Activated naive CD4-positive, alpha-beta T cell treated with Interleukin-2 at 50 U/mL for 16 hours (primary cell): Measurements from ENCODE around the gene FHAD1.
A peak's percentile ranks its signal among the peaks of the same experiment; 100 is the strongest.

Source experiments
- DNase-seq: peaks from one replicate; pipeline ENCODE4 v3.0.0-alpha.2; 2020

The FHAD1 gene

DNA sequence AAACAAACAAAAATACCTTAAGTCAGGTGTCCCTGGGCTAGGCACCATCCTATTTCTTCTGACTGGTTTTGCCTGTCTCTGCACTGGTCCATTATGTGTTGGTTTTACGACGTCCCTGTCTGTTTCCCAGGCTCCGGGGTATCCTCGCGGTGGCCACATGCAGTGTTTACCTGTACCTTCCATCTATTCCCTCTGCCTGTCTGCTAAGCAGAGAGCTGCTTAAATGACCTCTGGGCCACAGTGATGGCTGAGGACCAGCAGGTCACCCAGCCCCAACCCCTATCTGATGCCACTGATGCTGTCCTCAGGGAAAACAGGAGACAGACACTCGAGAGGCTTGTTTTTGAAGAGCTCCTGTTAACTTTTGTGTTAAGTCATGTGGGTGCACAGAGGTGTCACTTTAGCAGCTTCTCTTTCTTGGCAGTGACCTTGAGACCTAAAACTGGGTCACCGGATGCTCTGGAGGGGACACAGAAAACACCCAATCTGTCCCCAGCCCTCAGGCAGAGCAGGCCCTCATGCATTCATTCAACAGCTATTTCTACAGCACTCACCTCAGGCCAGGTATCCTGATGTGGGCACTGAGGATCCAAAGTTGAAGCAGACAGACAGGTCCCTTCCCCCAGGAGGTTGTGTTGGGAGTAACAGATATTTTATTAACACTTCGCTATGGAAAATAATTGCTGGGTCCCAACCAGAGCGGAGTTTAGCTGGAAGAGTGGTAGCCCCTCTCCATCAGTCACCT is 158.3 kb downstream of the FHAD1 start:
- DNase-seq = no peak

DNA sequence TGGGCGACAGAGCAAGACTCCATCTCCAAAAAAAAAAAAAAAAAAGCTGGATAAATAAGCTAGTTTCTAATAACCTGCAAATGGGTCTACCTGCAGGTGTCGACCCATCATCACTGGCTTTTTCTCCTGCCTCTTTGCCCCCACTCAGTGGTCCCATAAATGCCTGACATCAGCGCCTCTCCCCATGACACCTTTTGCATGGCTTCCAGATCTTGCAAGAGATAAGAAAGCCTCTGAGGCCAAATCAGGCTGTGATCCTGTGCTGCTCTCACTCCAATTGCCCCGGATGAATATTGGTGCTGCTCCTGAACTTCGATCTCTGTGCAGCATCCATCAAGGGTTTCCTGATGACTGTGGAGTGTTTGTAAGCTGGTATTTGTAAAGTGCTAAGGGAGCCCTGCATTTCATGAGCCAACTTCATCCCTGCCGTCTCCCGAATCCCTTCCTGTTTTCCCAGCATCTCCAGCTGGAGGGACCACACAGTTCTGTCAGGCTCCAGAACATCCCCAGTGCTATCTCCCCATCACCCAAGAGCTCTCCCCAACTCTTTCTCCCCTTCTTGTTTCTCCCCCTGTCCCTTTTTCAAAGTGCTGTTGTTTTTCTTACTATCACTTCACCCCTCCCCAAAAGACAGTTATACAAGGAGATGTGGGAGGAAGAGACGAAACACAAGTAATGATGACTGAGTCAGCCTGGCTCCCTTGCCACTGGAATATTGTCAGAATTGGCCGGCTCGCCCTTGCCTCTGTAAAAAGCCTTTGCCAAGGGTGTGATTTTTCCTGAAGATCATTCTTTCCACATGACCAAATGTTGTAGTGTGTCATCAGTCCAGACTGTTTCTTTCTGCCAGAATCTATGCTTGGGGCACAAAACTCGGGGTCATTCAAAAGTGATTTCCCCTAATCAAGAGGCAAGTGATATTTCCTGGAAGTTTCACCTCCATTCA is 159.9 kb downstream of the FHAD1 start:
- DNase-seq = no peak

DNA sequence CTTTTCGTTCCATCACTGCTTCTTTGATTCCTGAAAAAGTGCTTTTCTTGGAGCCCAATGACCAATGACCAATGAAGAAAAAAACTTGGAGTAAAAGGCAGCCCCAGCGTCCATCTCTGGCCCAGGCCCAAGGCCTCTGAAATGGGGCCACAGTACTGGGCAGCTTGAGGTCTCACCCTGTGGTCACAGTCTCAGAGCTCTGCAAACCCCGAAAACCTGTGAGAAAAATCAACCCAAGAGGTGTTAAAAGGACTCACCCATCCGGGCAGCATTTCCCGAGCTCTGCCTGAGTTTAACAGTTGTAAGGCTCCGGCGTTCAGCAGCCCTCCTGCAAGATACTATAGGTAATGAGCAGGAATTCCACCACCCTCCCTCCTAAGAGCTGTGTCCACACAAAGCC is 160.6 kb downstream of the FHAD1 start:
- DNase-seq = no peak

DNA sequence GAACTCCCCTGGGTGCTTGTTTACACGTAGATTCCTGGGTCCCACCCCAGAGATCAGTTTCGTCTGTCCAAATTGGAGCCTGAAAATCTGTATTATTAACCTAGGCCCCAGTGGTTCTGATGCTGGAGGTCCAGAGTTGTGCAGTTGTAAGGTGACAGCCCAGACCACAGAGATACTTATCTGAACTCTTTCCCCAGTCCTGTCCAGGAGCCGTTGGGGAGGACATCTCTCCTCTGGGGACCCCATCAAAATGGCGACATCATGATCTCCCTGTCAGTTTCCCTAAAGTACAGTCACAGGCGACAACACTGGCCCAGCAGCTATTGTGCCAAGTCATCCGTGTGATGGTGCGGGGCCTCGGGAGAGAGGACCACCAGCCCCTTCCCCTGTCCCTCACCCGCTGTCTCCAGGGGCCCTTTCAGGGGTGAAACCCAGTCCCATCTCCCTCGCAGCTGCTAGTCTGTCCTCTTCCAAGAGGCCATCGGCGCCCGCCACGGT is 161.9 kb downstream of the FHAD1 start:
- DNase-seq = no peak

DNA sequence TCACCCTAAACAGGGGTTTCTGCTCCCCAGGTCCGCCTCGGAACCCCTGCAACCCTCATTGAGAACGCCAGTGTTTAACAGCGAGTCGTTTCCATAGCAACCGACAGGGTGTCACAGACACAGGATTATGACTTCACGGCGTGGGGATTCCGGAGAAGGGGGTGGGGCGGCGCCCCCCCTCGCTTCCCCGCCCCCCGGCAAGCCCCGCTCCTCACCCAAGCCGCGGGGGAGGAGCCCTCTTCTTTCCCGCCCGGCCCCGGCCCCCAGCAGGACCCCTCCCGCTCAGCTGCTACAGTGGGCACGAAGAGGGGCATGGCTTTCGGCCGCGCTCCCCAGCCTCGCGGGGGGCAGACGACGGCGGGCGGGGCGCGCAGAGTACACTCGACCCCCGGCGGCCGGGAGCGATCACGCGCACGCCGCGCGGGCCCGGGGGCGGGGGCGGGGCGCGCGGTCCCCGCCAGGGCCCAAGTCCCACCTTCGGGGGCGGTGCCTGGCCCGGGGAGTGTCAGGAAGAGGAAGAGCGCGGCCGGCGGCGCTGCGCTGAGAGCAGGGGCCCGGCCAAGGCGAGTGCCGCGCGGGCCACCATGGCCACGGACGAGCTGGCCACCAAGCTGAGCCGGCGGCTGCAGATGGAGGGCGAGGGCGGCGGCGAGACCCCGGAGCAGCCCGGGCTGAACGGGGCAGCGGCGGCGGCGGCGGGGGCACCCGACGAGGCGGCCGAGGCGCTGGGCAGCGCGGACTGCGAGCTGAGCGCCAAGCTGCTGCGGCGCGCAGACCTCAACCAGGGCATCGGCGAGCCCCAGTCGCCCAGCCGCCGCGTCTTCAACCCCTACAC is 162.6 kb downstream of the FHAD1 start, which contains the start of gene EFHD2:
Gene EFHD2, plus strand, starts transcription at position 501 of the 835 bp plus-strand sequence. Its CDS starts 84 bp downstream, at position 585.
- peak; percentile 89 for DNase-seq

DNA sequence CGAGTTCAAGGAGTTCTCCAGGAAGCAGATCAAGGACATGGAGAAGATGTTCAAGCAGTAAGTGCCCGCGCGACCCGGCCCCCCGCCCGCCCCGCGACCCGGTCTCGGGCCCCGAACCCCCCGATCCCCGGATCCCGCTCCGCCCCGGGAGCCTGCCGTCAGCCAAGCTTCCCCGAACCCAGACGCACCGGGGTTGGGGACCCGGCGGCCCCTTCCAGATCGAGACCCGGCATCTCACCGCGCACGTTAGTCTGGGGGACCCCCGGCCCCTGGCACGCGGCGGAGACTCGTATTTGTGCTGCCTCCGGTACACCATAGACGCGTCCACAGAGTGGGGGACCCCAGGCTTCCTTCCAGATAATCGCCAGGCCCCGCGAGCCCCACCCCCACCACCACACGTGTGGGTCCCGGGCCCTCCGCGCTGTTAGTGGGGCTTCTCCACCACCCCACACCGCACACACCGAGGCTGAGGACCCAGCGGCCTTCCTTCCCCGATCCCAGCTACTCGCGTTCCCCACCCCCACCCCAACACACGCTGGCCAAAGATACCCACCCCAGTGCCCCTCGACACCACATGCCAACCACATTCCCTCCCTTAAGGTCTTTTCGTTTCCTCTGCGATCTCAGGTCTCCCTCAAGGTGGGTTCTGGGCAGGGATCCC is 163.3 kb downstream of the FHAD1 start:
- DNase-seq = no peak

DNA sequence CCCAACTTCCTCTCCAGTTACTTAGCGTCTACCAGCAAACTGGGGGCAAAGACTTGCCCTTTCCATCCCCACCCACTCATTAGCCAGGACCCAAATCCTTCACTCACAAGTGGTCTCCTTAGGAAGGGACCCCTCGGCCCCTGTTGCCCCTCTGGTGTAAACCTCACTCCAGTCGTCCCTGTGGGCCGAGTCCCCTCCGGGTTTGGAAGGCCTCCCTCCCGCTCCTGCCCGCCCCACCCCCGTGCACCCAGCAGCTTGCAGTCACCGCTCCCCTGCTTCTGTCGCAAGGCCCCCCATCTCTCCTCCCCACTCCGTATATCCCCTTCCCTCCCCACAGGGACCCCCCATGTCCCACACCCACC is 163.8 kb downstream of the FHAD1 start:
- DNase-seq = no peak

DNA sequence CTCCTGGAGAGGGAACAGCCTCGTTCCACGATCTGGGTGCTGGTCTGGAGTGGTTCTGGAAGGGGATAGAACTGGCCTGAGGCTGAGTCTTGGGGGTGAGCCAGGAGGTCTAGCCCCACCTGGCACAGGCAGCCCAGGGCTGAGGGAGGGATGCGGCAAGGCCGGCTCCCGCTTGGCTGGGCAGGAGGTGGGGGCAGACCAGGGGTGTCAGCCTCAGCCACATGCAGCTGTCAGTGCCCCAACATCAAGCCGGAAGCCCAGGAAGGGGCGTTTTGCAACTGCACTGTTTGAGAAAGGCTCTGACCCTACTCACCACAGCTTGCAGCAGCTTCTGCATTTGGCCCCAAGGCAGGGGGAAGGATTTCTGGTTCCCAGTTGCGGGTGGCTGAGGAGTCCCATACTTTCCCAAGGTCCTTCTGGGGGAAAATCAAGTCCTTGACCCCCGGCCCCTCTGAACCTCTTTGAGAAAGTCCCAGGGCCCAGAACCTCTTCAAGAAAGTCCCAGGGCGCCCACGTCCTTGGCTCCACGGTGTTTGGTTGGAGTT is 164.6 kb downstream of the FHAD1 start:
- peak; percentile 46 for DNase-seq

DNA sequence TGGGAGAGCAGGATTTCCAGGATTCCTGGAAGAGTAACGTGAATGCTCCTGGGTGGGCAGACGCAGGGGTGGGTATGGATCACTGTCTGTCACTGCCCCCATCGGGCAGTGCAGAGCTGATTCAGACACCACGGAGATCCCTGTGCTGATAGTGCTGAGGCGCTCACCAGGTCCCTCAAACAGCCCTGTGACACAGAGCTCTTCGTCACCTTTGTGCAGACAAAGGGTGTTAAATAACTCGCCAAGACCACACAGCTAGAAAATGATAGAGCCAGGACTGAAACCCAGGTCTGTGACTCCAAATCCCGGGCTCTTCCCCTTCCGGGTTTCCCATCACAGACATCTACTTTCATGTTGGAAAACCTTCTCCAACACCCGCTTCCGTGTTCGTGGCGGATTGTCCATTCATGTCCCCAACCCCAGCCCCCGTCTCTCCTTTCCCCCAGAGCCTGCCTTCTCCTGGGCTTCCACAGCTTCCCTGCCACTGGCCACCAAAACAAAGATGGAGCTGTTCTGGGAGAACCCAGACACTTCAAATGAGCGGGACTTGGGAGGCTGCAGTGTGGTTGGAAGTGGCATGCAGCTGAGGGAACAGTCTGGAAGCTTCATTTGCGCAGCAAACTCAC is 165.3 kb downstream of the FHAD1 start:
- DNase-seq = peak; percentile 62

DNA sequence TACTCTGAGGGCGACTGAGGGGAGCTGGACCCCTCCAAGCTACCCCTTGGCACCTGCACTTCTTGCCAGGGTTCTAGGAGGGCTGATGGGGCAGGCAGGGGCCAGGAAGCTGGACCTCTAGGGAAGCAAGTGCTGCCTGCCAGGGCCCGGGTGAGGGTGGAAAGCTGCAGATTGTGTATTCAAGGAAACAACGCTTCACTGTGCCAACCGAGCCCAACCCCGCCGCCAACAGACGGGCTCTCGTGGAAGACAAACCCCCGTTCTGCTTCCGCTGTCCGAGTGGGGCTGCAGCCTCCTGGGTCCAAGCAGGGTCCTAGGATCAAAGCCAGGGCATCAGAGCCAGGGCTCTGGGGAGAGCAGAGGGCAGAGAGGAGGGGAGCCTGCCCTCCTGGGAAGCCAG is 165.8 kb downstream of the FHAD1 start:
- no peak for DNase-seq

DNA sequence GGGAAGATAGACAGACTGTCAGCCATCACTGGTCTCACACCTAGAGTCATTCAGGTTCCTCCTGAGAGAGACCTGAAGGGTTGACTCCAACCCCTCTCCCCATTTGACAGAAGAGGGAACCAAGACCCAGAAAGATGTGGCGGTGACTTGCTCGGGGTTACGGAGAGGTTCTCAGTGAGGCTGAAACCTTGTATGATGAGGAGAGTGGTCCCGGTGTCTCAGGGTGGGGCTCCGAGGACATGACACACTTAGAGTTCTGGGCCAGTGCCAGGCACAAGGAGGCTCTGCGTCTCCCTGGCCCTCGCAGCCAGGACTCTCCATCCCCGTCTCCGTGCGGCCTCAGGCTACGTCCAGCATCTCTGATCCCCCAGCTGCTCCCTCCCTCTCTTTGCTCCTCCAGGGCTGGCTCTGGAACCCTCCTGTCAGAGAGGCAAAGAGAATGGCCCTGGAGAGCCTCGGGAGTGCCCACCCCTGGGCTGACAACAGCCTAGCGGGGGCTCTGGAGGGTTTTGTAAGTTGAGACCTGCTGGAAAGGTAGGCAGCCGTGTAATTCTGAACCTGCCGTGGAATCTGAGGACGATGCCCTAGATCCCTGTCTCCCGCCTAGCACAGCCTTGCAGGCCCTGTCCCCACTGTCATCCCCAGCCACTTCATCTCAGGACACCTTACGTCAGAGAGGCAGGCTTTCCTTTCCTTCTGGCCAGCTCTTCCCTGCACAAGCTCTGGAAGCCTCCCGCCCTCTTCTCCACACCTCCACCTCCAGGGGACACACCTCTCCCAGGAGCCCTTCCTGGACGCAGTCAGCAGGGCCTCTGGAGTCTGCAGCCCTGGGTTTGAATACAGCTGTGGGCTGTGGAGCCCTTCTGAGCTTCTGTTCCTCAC is 166.8 kb downstream of the FHAD1 start:
- DNase-seq = no peak

DNA sequence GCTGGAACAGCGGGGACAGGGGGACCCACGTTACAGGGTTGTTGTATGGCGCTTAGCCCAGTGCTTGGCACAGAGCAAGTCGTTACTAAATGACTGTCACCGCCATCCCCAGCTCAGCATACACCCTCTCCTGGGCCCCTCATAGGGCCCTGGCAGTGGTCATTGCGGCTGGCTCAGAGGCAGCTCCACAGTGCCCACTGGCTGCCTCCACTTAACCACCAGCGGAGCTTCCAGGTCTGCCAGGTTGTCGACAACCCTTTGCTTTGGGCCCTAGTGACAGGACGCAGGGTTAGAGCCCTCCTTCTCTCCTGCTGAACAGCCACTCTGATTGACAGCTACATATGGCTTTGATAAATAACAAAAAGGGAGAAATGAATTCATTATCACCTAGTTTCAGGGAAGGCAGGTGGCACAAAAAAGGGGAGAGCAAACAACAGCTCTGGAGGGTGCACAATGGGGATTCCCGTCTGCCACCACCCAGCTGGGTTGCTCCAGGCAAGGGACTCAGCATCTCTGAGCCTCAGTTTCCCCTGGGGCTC is 167.5 kb downstream of the FHAD1 start:
- DNase-seq = no peak

DNA sequence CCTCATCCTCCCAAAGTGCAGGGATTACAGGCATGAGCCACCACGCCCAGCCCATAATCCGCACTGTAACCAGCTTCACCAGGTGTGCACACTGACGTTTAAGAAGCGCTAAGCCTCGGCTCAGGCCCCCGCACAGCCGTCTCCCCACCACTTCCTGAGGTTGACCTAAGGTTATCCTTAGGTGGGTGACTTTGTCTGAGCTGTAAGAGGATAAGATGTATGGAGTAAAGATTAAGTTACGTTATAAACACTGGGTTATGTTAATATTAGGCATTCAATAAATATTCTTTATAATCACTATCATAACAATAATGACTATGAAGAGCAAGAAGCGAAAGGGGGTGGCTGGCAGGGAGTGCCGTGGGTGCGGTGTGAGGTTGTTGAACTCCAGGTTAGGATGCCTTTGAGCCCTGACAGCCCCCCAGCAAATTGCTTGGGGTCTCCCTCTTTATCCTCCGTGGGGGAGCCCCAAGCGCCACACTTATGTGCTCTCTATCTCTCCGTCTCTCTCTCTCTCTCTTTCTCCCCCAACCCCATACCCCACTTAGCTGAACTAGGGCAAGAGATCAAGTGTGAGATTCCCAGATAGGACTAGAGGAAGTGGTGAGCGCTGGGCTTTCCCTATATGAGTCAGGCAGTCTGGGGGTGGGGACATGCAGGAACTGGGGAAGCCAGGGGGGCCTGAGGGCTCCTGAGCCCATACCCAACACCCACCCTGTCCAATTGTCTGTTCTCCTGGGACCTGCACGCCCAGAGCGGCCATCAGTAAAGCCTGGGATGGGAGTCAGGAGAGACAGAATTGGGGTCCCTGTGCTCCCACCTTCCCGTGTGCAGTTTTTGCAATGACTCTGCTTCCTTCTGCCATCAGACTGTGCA is 170.3 kb downstream of the FHAD1 start:
- DNase-seq = peak; percentile 71

DNA sequence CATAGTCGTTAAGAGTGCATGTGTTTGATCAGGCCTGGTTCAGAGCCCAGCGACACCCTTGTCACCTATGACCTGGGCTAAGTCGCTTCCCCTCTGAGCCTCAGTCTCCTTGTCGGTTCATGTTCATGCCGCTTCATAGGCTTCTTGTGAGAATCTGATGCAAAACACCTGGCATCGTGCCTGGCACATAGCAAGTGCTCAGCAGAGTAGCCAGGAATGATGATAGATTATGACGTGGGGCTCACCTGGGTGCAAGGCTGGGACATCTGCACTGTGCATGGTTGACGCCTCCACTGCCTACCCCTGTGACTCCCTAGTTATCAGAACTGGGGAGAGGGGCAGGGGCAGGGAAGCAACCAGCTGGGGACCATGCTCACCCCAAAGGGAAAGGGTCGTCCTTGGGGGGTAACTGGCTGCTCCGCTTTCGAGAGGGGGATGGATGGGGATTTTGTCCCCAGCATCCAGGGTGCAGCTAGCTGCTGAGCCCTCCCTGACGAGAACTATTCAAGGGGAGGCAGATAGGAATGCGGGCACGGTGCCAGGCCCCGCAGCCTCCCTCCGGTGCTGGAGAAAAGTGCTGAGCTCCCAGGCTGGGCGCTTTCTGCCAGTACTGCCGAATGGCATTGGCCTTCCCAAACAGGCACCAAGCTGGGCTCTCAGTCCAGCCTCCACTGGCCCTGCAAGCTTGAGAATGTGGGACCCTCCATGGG is 171.9 kb downstream of the FHAD1 start:
- no peak for DNase-seq

DNA sequence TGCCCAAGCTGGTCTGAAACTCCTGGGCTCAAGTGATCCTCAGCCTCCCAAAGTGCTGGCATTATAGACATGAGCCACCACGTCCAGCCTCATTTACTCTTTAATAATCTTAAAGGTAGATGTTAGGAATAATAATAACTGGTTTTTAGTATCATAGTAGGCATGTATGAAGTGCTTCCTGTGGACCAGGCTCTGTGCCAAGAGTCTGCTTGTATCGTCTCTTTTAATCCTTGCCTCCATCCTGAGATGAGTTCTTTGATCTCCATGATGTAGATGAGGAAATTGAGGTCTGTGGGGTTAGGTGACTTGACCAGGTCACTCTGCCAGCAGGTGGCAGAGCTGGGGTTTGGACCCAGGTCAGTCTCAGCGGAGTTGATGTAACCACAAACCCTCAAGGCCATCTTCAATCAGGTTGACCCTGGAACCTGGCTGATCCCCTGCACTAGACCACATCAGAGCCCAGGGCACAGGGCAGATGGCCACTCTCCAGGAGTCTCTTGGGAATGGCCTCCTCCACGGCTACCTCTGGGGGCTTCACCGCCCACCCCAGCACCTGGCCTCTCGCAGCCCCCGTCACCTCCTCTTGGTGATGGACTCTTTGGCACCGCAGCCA is 173.9 kb downstream of the FHAD1 start:
- no peak for DNase-seq

DNA sequence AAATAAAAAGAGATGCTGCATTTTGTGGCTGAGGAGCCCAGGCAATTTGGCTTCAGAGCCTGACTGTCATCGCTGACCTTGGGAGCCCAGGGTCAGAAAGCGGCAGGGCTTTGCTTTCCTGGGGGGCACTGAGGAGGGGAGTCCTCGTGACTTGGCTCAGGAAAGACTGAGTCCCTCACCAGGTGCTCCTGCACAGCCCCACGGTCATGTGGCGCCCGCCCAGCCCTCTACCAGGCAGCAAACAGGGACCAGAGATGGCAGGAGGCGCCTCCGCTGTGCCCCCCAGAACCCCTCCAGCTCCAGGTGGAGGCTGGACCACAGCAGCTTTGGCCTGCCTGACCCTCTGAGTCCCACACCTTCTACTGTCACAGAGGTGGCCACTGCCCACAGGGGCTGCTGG is 175.8 kb downstream of the FHAD1 start:
- DNase-seq = no peak

DNA sequence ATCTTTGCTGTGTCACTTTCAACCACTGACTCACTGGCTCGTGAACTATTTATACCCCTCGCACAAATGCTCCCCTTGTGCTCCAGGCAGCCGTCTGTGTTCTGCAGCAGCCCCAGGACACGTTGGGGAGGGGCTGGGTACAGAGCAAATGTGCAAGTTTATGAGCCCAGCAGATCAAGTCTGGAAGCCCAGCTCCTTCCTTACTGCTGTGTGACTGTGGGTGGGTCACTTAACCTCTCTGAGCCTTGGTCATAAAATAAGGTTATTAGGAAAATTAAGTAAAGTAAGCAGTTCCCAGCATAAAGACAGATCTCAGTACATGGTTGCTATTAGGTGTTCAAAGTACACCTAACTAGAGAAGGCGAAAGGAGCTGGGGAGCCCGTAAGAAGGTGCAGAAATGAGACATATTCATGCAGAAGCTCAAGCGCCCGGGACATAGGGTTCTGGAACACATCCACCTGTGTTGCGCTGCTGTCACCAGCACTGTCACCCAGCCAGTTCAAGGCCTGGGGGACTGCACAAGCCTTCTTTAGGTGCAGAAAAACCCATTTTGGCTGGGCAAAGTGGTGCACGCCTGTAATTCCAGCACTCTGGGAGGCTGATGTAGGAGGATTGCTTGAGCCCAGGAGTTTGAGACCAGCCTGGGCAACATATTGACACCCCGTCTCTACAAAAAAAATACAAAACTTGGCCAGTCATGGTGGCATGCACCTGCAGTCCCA is 176.5 kb downstream of the FHAD1 start:
- DNase-seq = no peak
